Upper lobe of right lung (tissue), 1 donor: ENCODE measurements around the gene LYPD6. TPM values are rescaled to one million over a fixed set of nuclear protein-coding genes. Genes with fewer than 3 reads are reported as not detected.

Source experiments
- ATAC-seq: fragments of 200-7000 bp; cut with Tn5 transposase; one replicate; pipeline ENCODE4 v1.9.1; 2020; ENCODE audit warnings: mild to moderate bottlenecking, moderate library complexity
- DNase-seq: peaks from one replicate; pipeline ENCODE4 v3.0.0-alpha.2; 2020
- H3K27ac ChIP-seq: fragments of 200-600 bp; one replicate; pipeline ENCODE4 v1.8.0; 2022
- H3K27me3 ChIP-seq: fragments of 200-600 bp; one replicate; pipeline ENCODE4 v1.8.0; 2022; ENCODE audit warnings: mild to moderate bottlenecking
- H3K36me3 ChIP-seq: fragments of 200-600 bp; one replicate; pipeline ENCODE4 v1.8.0; 2022
- H3K4me1 ChIP-seq: fragments of 200-600 bp; one replicate; pipeline ENCODE4 v1.8.0; 2022
- H3K4me3 ChIP-seq: fragments of 200-600 bp; one replicate; pipeline ENCODE4 v1.8.0; 2022; ENCODE audit warnings: mild to moderate bottlenecking
- H3K9me3 ChIP-seq: fragments of 200-600 bp; one replicate; pipeline ENCODE4 v1.8.0; 2022
- CTCF ChIP-seq: fragments of 200-600 bp; IDR thresholded peaks from one replicate; pipeline ENCODE4 v1.8.0; 2022; ENCODE audit warnings: antibody characterized with exemption
- intact Hi-C: fragments of 100-400 bp; cut with DNase I; formaldehyde crosslinking; loops from one replicate; pipeline ENCODE4 v1.11.0; 2022
- total RNA-seq: library from RNA; stranded (reverse); fragmentation: NEBNext Ultra II Directional; extraction: Animal tissue kit (Norgen Biotek cat#: 25700); gene quantifications from one replicate; pipeline ENCODE4 v1.2.1, GENCODE V29; 2021
- donor health status: DM: no; HTN: yes; CAD: no; lungs with severe emphysema.

The LYPD6 gene
- total RNA-seq, 1 donor from 2014 or later = 0.29 TPM

GRCh38 chr2:149443150-149443549 lies 112.8 kb downstream of the LYPD6 start:
- H3K27me3 ChIP-seq = peaks cover 12% of the 10 kb centered on the region
- TF ChIP-seq CTCF = no peak
- intact Hi-C loops = no loop called here
- DNase-seq = no peak
- no peaks in the 10 kb centered on the region for H3K4me1 ChIP-seq
- H3K4me3 ChIP-seq = no peak overlapping the region
- no peak overlapping the region for H3K27ac ChIP-seq
- no peaks in the 10 kb centered on the region for H3K9me3 ChIP-seq
- ATAC-seq = no peak
- no peaks in the 10 kb centered on the region for H3K36me3 ChIP-seq

GRCh38 chr2:149446748-149447147 lies 116.4 kb downstream of the LYPD6 start:
- Histone ChIP-seq H3K9me3 (no peaks in the 10 kb centered on the region), H3K27ac (no peak overlapping the region), H3K4me3 (no peak overlapping the region), H3K36me3 (no peaks in the 10 kb centered on the region), H3K4me1 (no peaks in the 10 kb centered on the region), H3K27me3 (peaks cover 12% of the 10 kb centered on the region)
- intact Hi-C loops = no loop called here
- TF ChIP-seq CTCF = no peak
- ATAC-seq = no peak
- no peak for DNase-seq

- no peak overlapping the region for H3K4me3 ChIP-seq
- peaks cover 7% of the 10 kb centered on the region for H3K27me3 ChIP-seq
- intact Hi-C loops = no loop called here
- no peaks in the 10 kb centered on the region for H3K9me3 ChIP-seq
- H3K4me1 ChIP-seq = no peaks in the 10 kb centered on the region
- ATAC-seq (no peak), DNase-seq (no peak)
- no peaks in the 10 kb centered on the region for H3K36me3 ChIP-seq
- no peak overlapping the region for H3K27ac ChIP-seq
- TF ChIP-seq CTCF = no peak
Measured at GRCh38 chr2:149448315-149448714, 117.9 kb downstream of the LYPD6 start.

GRCh38 chr2:149449017-149449416 lies 118.6 kb downstream of the LYPD6 start:
- DNase-seq = no peak
- TF ChIP-seq CTCF = no peak
- H3K27me3 ChIP-seq = peaks cover 4% of the 10 kb centered on the region
- H3K36me3 ChIP-seq = no peaks in the 10 kb centered on the region
- intact Hi-C loops = no loop called here
- no peaks in the 10 kb centered on the region for H3K9me3 ChIP-seq
- no peak overlapping the region for H3K4me3 ChIP-seq
- no peak overlapping the region for H3K27ac ChIP-seq
- no peaks in the 10 kb centered on the region for H3K4me1 ChIP-seq
- ATAC-seq = no peak

- DNase-seq (no peak), ATAC-seq (no peak)
- H3K27ac ChIP-seq = no peak overlapping the region
- no peaks in the 10 kb centered on the region for H3K36me3 ChIP-seq
- intact Hi-C loops = no loop called here
- H3K4me1 ChIP-seq = no peaks in the 10 kb centered on the region
- no peak for TF ChIP-seq CTCF
- no peaks in the 10 kb centered on the region for H3K9me3 ChIP-seq
- peaks cover 11% of the 10 kb centered on the region for H3K27me3 ChIP-seq
- no peak overlapping the region for H3K4me3 ChIP-seq
Measured at GRCh38 chr2:149451417-149452165, 121.2 kb downstream of the LYPD6 start.
